ENCODE data around the gene RBFOX2. TPM values are rescaled to one million over a fixed set of nuclear protein-coding genes. Genes with fewer than 3 reads are reported as not detected.

RBFOX2 gene
- total and polyA plus RNA-seq, 2 of the 8 experiments (the other 6 are each of a cell fraction or from before 2014, with no cell fraction given): 121 to 122 TPM

DNA sequence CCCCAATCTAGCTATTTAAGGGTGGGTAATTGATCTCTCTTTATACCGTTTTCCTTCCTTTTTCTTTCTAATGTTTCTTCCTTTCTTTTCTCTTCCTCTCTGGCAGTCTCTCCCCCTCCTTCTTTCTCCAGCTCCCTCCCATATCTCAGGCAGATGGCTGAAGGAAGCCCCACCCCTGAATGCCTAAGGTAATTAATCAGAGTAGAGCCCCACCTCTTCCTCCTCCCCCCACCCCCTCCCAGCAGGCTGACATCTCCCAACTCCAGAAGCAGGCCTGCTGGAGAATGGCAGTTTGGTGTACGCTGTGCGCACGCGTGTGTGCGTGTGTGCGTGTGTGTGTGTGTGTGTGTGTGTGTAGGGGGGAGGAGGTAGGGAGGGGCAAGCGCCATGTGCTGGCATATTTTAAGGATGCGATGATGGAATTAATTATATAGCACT, 188.3 kb downstream of the RBFOX2 start:
- H2BK5ac ChIP-seq (ENCODE audit: low read depth, low read length): no peak overlapping the region
- CTCF ChIA-PET (ENCODE audit: partially characterized antibody): interaction anchor here (0.6 to 1.5 kb wide), 7 partner anchors 12 to 225 kb away, joined by 3 to 4 read pairs (median 3); no protein-coding TSS in a partner anchor
- H3K9me3 ChIP-seq (ENCODE audit: insufficient read depth in 2 of 2, low read depth in 1 of 2, low read length in 1 of 2): no peaks in the 10 kb centered on the region
- no peak overlapping the region for H3K4ac ChIP-seq (replicated peaks; ENCODE audit: insufficient read length, low read depth, low read length)
- no peak overlapping the region for H4K91ac ChIP-seq (replicated peaks; ENCODE audit: insufficient read length, low read length)
- no peaks in the 10 kb centered on the region for H3K79me1 ChIP-seq (ENCODE audit: low read depth, low read length)
- peaks cover 6% of the 10 kb centered on the region; the same call in 1 of the 2 replicates for H3K23me2 ChIP-seq (ENCODE audit: low read depth, low read length)
- peak overlapping the region; percentile 64 to 89 (median 76) for H3K4me3 ChIP-seq (ENCODE audit: extremely low read depth in 1 of 4, insufficient read depth in 2 of 4, low read depth in 3 of 4, low read length in 4 of 4)
- H3K18ac ChIP-seq (ENCODE audit: extremely low read depth, low read length): no peak overlapping the region
- H3K9ac ChIP-seq (replicated peaks in 1 of 4; ENCODE audit: extremely low read depth in 1 of 4, low read depth in 3 of 4, low read length in 3 of 4): peak overlapping the region in 3 of 4 experiments; percentile 20 to 49 (median 40); a peak in 4 of 7 replicates
- peak overlapping the region; percentile 53 for H3K27ac ChIP-seq (ENCODE audit: low read depth, low read length)
- POLR2A ChIA-PET (ENCODE audit: partially characterized antibody): interaction anchor here (0.6 to 1.7 kb wide), 7 partner anchors 9 to 541 kb away, joined by 3 to 4 read pairs (median 3); partner anchors contain the start of gene RBFOX2
- peak; percentile 94 for FAIRE-seq
- peaks cover 0 to 24% (median 9%) of the 10 kb centered on the region in 4 experiments; a peak in 5 of 7 replicates for H3K4me1 ChIP-seq (replicated peaks in 1 of 4; ENCODE audit: control insufficient read depth in 3 of 4, insufficient read depth in 4 of 4, low read length in 3 of 4)
- H4K8ac ChIP-seq (ENCODE audit: extremely low read depth, insufficient read depth, low read length): no peak overlapping the region
- no peak overlapping the region; the same call in 1 of the 2 replicates for H2BK12ac ChIP-seq (ENCODE audit: low read depth, low read length)
- no peak overlapping the region for H2BK20ac ChIP-seq (ENCODE audit: low read length)
- no peak overlapping the region for H2AFZ ChIP-seq (ENCODE audit: low read length)
- H3K27me3 ChIP-seq (replicated peaks in 1 of 4; ENCODE audit: control insufficient read depth in 3 of 4, extremely low read depth in 1 of 4, insufficient read depth in 3 of 4, low read length in 3 of 4): no peaks in the 10 kb centered on the region
- no peak overlapping the region for H2AK5ac ChIP-seq (ENCODE audit: low read depth, low read length)
- no peak overlapping the region for H2BK120ac ChIP-seq (replicated peaks; ENCODE audit: low read depth, low read length)
- peak overlapping the region; percentile 72 to 89 for H3K4me2 ChIP-seq (ENCODE audit: insufficient read depth in 1 of 2, low read depth in 2 of 2, low read length in 2 of 2)
- no peak overlapping the region for H3K14ac ChIP-seq (ENCODE audit: insufficient read length)
- no peak overlapping the region for H3K56ac ChIP-seq (replicated peaks; ENCODE audit: insufficient read length, low read depth, low read length)
- 2% methylated on average over 6 of the region's 9 CpGs; no CpG with 5 or more reads in 1 of the 2 experiments for WGBS, 2 experiments (ENCODE audit: extremely low coverage in 1 of 2, insufficient coverage in 1 of 2, insufficient read length in 1 of 2, insufficient replicate concordance in 2 of 2, low coverage in 1 of 2, low lambda C conversion rate in 2 of 2, missing lambda C conversion rate in 1 of 2)
- H4K5ac ChIP-seq (ENCODE audit: insufficient read length, low read depth, low read length): no peak overlapping the region
- DNase-seq (ENCODE audit: low read depth in 1 of 2, low spot score in 2 of 2): peak; percentile 71 to 79
- no peaks in the 10 kb centered on the region for H4K20me1 ChIP-seq (replicated peaks in 1 of 2; ENCODE audit: control insufficient read depth in 1 of 2, insufficient read depth in 2 of 2, low read length in 2 of 2)
- no peak overlapping the region for H3K23ac ChIP-seq (ENCODE audit: insufficient read length)
- no peaks in the 10 kb centered on the region for H3K36me3 ChIP-seq (ENCODE audit: control insufficient read depth in 2 of 4, insufficient read depth in 4 of 4, low read length in 3 of 4)
- no peak overlapping the region for H2BK15ac ChIP-seq (ENCODE audit: low read length)
- peaks cover 0 to 51% of the 10 kb centered on the region in 2 experiments; a peak in 3 of 4 replicates for H3K79me2 ChIP-seq (ENCODE audit: control insufficient read depth in 1 of 2, insufficient read depth in 2 of 2, low read length in 2 of 2)
- no peak for TF ChIP-seq RFX5 (IDR thresholded peaks at IDR 0.05; ENCODE audit: borderline replicate concordance, low read depth, low read length)
- TF ChIP-seq TAF1 (IDR thresholded peaks at IDR 0.05; ENCODE audit: low read depth, low read length): no peak
- no peak for TF ChIP-seq CBX5 (IDR thresholded peaks at IDR 0.05; ENCODE audit: low read depth, low read length)
- no peak for TF ChIP-seq RXRA (IDR thresholded peaks at IDR 0.05; ENCODE audit: insufficient read depth, low read depth, low read length)
- peak; percentile 88 for TF ChIP-seq ASH2L (IDR thresholded peaks at IDR 0.05; ENCODE audit: low read length)
- no peak for TF ChIP-seq PHF8 (conservative IDR thresholded peaks at IDR 0.05; ENCODE audit: low read depth, low read length)
- TF ChIP-seq SIN3A (conservative IDR thresholded peaks at IDR 0.05 in 1 of 2, IDR thresholded peaks at IDR 0.05 in 1 of 2; ENCODE audit: low read depth in 1 of 2, low read length in 2 of 2): 0 out of 4 replicates have a peak, but pooled peaks have one; percentile 56 to 61
- TF ChIP-seq CEBPB (IDR thresholded peaks at IDR 0.05; ENCODE audit: low read depth, low read length): no peak
- no peak for TF ChIP-seq JUN (IDR thresholded peaks at IDR 0.05; ENCODE audit: low read depth, low read length)
- TF ChIP-seq, protein P1, sequence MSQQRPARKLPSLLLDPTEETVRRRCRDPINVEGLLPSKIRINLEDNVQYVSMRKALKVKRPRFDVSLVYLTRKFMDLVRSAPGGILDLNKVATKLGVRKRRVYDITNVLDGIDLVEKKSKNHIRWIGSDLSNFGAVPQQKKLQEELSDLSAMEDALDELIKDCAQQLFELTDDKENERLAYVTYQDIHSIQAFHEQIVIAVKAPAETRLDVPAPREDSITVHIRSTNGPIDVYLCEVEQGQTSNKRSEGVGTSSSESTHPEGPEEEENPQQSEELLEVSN (IDR thresholded peaks at IDR 0.05): no peak
- TF ChIP-seq HDAC6 (IDR thresholded peaks at IDR 0.05; ENCODE audit: low read depth, low read length): no peak
- no peak for TF ChIP-seq BACH1 (IDR thresholded peaks at IDR 0.05; ENCODE audit: low read length)

Measured in H1 (cell line).